ENCODE measurements around the gene TKT.
"Not testable (repeated sequence)": the region's sequence is repeated elsewhere in the genome, so short reads cannot be mapped to it uniquely, and the experiment has no call there.

The TKT gene

GRCh38 chr3:53259427-53260259 is 3.8 kb upstream of the TKT start:
- no peak for DNase-seq (ENCODE audit: low read depth in 2 of 2, low spot score in 1 of 2)

DNA sequence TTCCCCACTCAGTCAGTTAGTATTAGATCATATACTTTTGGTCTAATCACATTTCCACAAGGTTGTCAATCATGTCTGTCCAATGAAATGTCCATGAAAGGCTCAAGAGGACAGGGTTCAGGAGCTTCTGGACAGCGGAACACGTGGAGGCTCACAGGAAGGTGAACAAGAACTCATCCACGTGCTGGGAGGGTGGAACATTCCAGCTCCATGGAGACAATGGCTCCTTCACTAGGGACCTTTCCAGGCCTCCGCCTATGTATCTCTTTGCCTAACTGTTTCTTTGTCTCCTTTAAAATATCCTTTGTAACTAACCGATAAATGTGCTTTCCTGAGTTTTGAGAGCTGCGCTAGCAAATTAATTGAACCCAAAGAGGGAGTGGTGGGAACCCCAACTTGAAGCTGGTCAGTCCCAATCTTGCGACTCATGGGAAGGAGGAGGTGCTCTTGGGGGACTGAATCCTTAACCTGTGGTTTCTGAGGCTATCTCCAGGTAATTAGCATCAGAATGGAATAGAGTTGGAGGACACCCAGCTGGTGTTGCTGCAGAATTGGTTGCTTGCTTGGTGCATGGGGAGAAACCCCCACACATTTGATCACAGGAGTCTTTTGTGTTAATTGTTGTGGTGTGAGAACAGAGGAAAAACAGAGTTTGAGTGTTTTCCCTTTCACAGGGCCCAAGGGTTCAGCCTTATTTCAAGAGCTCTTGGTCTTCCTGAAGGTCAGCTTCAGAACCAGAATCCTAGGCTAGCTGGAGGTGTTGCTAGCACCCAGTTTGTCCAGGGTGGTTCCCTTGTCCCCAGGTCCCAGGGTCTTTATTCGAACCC is 3.0 kb upstream of the TKT start:
- no peak for DNase-seq (ENCODE audit: low read depth in 2 of 2, low spot score in 1 of 2)

DNA sequence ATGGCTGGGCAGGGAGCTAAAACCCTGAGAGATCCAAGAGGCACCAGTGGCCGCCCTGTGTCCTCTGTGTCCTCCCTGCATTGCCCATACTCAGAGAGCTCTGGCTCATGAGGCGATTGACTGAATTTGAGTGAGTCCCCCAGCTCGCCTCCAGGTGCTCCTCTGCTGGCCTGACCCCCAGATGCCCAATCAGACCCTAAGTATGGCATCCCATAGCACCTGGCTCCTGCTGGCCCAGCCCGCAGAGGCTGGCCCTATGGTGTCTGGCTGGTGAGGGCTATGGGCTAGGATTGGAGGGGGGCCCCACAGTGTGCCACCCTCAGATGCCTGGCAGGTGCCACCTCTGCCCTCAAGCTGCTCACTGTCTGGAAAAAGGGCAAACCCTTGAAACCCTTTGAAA is 1.6 kb upstream of the TKT start:
- no peak for DNase-seq (ENCODE audit: low read depth in 2 of 2, low spot score in 1 of 2)

DNA sequence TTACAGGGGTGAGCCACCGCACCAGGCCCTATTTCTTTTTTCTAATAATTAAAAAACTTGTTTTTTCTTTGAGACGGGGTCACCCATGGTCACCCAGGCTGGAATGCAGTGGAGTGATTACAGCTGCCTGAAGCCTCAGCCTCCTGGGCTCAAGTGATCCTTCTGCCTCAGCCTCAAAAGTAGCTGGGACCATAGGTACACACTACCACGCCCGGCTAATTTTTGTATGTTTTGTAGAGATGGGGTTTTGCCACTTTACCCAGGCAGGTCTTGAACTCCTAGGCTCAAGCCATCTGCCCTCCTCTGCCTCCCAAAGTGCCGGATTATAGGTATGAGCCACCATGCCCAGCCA is 858 bp upstream of the TKT start:
- DNase-seq (ENCODE audit: low read depth in 2 of 2, low spot score in 1 of 2): no peak

DNA sequence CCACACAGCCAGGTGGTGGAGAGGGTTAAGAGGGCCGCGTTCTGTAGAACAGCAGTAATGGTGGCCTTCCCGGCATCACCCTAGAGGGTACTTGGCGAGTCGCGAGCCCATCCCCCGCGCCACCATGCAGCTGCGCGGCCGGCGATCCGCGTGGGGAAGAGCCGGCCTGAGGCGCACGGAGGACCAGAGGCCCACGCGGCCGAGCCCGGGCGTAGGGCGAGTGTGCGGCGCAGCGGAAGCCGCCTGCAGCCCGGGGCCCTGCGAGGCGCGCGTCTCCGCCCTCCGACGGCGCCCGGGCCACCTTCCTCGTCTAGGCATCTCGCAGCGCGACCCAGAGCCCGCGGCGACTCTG is 423 bp downstream of the TKT start:
- DNase-seq (ENCODE audit: low read depth in 2 of 2, low spot score in 1 of 2): no peak

- peak in 1 of 2 donors; percentile 18 for DNase-seq (ENCODE audit: low read depth in 2 of 2, low spot score in 1 of 2)
Observed at GRCh38 chr3:53254509-53255422, 1.1 kb downstream of the TKT start.

DNA sequence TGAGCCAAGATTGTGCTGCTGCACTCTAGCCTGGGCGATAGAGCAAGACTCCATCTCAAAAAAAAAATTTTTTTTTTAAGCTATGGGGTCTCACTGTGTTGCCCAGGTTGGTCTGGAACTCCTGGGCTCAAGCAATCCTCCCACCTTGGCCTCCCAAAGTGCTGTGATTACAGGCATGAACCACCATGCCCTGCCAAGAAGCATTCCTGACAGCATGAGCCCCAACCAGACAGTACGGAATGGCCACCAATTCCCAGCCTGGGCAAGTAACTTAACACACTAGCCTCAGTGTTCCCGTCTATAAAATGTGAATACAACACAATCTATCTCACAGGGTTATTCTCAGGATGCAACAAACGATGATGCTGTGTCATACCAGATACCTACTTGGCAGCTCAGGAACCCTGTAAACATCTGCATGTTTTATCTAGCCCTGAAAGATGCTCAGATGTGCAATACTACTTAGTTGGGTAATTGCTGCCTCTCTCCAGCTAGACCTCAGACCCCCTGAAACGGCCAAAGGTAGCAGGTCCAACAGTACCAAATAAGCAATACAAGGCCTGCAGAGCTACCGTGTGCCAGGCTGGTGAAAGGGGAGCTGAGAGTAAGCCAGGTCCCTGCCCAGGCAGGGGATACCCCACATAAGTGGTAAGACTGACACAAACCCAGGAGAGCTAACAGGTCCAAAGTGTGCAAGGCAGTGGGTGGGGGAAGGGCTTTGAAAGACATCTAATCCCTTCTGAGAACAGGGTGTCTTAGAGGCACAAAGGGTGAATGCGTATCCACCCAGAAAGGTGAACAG is 1.9 kb downstream of the TKT start:
- no peak for DNase-seq (ENCODE audit: low read depth in 2 of 2, low spot score in 1 of 2)

- DNase-seq (ENCODE audit: low read depth in 2 of 2, low spot score in 1 of 2): not testable (repeated sequence)
Observed at GRCh38 chr3:53252947-53253322, 2.9 kb downstream of the TKT start.

GRCh38 chr3:53252096-53252946 is 3.5 kb downstream of the TKT start:
- DNase-seq (ENCODE audit: low read depth in 2 of 2, low spot score in 1 of 2): no peak

DNA sequence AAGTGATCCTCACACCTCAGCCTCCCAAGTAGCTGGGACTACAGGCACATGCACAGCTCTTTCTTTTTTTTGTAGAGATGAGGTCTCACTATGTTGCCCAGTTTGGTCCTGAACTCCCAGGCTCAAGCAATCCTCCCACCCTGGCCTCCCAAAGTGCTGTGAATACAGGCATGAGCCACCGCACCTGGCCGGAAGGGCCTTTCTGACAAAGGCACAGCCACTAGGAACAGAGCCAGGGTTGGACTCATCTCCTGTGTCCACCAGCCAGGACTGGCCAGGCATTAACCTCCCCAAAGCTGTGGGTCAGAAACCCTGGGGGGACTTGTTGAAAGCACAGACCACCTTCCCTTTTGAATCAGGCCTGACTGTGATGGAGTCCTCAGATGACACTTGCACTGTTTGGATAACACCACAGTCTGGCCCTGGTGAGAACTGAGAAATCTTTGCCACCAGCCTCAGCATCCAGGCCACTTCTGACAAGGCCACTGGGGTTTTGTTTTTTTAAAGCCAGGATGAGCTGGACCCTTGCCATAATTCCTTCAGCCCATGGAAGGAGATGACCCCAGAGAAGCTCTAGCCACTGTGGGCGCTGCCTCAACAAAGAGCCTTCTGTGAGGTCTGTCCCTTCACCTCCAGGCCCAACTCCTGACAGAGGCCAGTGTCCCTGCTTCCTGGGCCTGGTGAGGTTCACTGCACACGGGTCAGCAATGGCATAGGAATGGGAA is 4.8 kb downstream of the TKT start:
- no peak for DNase-seq (ENCODE audit: low read depth in 2 of 2, low spot score in 1 of 2)

DNA sequence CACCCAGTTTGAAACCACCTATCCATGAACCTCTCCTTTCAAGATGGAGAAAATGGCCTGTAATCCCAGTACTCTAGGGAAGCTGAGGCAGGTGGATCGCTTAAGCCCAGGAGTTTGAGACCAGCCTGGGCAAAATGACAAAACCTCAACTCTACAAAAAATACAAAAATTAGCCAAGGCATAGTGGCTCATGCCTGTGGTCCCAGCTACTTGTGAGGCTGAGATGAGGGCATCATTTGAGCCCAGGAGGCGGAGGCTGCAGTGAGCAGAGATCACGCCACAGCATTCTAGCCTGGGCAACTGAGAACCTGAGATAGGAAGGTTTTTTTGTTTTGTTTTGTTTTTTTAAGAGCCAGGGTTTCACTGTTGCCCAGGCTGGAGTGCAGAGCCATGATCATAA is 5.4 kb downstream of the TKT start:
- no peak for DNase-seq (ENCODE audit: low read depth in 2 of 2, low spot score in 1 of 2)

DNA sequence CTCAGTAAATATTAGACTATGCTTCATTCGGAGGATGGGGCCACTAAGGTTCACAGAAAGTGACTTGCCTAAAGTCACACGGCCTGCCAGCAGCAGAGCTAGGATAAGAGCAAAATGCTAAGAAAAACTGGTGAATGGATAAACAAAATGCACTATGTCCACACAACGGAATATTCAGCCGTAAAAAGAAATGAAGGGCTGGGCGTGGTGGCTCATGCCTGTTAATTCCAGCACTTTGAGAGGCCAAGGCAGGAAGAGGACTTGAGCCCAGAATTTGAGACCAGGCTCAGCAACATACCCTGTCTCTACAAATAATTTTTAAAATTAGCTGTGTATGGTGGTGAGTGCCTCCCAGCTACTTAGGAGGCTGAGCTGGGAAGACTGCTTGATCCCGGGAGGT is 7.7 kb downstream of the TKT start:
- no peak for DNase-seq (ENCODE audit: low read depth in 2 of 2, low spot score in 1 of 2)

GRCh38 chr3:53247619-53248018 is 8.2 kb downstream of the TKT start:
- no peak for DNase-seq (ENCODE audit: low read depth in 2 of 2, low spot score in 1 of 2)

- DNase-seq (ENCODE audit: low read depth in 2 of 2, low spot score in 1 of 2): no peak
Observed at GRCh38 chr3:53244271-53244670, 11.6 kb downstream of the TKT start.

DNA sequence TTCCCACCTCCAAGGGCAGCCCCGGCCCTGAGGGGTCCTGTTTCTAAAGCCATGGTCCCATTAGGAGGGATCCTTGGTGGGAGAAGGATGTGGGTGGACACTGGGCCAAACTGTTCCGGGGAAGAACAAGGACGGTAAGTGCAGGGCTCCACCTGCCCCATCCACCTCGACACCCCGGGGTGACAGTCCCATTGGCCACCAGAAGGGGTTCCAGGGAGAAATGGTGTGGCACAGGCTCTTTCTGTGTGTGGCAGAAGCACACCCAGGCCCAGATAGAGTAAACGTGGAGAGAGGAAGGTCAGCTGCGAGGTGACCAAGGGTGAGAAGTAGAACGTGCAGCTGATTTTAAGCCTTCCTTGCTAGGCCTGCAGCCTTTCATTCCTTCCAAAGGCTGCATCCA is 12.0 kb downstream of the TKT start:
- no peak for DNase-seq (ENCODE audit: low read depth in 2 of 2, low spot score in 1 of 2)

DNA sequence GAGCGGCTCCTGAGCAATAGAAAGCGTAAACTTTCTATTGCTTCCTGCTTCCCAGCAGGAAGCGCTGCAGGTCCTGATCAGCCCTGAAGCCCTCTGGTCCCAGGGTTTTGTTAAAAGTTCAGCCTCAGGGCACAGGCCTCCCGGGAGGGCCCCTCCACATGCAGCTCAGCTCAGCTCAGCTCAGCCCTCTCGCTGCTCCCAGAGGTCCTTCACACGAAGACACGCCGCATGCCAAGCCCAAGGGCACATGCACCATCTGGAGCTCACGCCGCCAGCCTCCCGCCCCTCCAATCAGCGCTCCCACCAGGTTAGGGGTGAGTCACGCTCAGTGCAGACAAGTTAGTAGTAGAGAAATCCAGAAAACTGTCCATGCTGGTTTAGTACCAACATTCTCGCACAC is 12.7 kb downstream of the TKT start:
- no peak for DNase-seq (ENCODE audit: low read depth in 2 of 2, low spot score in 1 of 2)

DNA sequence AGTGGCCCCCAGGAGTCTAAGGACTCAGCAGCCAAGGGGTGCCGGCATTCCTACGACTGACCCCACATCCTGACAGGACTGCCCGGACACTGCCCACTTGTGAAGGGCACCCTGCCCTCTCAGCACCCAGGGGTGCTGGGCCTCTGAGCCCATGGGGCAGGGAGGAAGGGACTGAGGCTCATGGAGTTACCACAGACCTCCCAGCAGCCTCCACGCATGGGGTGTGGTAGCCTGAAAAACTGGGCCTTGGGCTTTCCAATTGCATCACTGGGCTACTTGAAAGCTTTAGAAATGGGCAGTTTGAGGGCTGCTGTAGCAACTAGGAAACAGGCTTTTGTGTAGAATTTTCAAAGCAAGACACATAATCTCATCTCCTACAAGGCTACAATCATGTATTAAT is 13.2 kb downstream of the TKT start:
- no peak for DNase-seq (ENCODE audit: low read depth in 2 of 2, low spot score in 1 of 2)

DNA sequence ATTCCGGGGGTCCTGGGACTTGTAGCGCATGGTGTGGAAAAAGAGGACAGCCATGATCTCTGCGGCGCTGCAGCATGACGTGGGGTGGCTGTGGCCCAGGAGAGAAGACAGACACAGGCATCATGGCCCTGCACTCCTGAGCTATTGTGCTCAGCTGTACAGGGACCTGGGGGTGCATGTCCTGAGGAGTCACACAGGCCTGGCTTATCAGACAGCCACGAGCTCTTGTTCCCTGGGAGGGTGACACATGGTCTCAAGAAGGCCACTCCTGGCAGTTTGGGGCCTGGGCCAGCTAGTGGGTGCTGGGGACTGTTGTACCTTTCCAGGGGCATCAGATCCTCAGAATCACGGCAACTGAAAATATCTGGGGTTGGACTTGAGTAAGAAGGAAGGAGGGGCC is 13.7 kb downstream of the TKT start:
- no peak for DNase-seq (ENCODE audit: low read depth in 2 of 2, low spot score in 1 of 2)
